ENCODE results near the gene MSX1. TPM values are rescaled to one million over a fixed set of nuclear protein-coding genes. Genes with fewer than 3 reads are reported as not detected.

The MSX1 gene
- total RNA-seq, 4 donors from 2014 or later, result 1.4 to 5.8 (median 3.6) TPM

DNA sequence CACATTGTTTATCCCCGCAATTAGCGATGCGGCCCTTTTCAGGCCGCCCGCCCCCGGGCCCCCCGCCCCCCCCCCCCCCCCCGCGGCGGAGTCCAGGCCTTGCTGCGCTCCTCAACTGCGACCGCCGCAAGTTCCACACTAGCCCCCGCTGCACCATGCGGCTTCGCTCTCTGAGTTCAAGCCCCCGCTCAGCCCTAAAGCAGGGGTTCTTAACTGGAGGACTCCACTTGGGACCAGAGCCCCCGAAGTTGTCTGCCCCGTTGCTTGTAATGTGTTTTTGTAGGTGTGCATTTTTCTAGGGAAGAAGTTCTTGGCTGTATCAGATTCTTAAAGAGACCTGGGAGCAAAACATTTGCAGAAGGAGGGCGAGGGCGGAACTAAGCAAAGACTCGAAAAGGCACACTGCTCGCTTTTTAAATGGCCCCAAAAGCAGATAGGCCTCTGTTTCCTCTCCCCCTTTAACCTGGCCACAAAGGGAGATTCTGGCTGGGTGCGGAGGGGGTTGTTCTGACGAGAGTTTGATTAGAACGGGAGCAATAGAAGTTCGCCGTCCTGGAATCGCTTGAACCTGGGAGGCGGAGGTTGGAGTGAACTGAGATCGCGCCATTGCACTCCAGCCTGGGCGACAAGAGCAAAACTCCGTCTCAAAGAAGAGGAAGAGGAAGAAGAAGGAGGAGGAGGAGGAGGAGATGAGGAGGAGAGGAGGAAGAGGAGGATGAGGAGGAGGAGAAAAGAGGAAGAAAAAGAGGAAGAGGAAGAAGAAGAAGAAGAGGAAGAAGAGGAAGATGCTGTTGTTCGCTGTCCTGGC lies 2.3 kb upstream of the MSX1 start:
- DNase-seq (ENCODE audit: low spot score in 2 of 2), result no peak
- no peak for TF ChIP-seq POLR2A (IDR thresholded peaks at IDR 0.05)
- TF ChIP-seq, protein P1, sequence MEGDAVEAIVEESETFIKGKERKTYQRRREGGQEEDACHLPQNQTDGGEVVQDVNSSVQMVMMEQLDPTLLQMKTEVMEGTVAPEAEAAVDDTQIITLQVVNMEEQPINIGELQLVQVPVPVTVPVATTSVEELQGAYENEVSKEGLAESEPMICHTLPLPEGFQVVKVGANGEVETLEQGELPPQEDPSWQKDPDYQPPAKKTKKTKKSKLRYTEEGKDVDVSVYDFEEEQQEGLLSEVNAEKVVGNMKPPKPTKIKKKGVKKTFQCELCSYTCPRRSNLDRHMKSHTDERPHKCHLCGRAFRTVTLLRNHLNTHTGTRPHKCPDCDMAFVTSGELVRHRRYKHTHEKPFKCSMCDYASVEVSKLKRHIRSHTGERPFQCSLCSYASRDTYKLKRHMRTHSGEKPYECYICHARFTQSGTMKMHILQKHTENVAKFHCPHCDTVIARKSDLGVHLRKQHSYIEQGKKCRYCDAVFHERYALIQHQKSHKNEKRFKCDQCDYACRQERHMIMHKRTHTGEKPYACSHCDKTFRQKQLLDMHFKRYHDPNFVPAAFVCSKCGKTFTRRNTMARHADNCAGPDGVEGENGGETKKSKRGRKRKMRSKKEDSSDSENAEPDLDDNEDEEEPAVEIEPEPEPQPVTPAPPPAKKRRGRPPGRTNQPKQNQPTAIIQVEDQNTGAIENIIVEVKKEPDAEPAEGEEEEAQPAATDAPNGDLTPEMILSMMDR (IDR thresholded peaks at IDR 0.05), result no peak
- H3K4me3 ChIP-seq (ENCODE audit: low read depth, poor library complexity, severe bottlenecking), result no peak overlapping the region
- 40 to 46% methylated on average over 22 of the region's 36 CpGs for WGBS, 2 donors
- intact Hi-C loops (cut with DNase I; ENCODE audit: low total_unique reads), result no loop called here

DNA sequence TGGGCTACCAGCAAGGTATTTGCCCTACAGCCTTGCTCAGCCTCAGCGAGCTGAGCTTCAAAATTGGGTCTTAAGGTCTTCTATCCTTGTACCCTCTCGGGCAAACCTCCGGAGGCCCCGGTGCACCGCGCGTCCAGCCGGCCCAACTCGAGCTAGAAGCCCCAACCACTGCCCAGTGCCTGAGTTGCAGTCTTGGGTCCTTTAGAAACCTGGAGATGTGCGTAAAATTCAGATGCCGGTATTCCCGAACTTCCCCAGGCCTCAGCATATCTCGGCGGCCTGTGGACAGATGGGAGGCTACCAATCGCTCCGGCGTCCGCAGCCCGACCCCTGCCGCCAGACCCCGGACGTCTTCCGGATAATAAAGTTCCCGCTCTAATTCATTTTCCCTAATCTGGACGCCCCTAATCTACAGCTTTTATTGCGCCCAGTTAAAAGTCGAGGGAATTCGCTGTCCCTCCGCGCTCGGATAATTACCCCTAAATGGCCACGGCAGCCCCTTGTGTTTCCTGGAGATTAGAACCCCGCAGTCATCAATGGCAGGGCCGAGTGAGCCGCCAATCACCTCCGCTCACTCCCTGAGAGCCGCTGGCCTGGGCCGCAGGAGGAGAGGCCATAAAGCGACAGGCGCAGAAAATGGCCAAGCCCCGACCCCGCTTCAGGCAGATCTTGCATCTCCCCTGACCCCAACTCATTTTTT lies 1.5 kb upstream of the MSX1 start:
- intact Hi-C loops (cut with DNase I; ENCODE audit: low total_unique reads), result no loop called here
- 44 to 46% methylated on average over 42 of the region's 42 CpGs for WGBS, 2 donors
- no peak for DNase-seq (ENCODE audit: low spot score in 2 of 2)
- no peak overlapping the region for H3K4me3 ChIP-seq (ENCODE audit: low read depth, poor library complexity, severe bottlenecking)
- TF ChIP-seq, protein P1 (IDR thresholded peaks at IDR 0.05), result no peak
- no peak for TF ChIP-seq POLR2A (IDR thresholded peaks at IDR 0.05)

DNA sequence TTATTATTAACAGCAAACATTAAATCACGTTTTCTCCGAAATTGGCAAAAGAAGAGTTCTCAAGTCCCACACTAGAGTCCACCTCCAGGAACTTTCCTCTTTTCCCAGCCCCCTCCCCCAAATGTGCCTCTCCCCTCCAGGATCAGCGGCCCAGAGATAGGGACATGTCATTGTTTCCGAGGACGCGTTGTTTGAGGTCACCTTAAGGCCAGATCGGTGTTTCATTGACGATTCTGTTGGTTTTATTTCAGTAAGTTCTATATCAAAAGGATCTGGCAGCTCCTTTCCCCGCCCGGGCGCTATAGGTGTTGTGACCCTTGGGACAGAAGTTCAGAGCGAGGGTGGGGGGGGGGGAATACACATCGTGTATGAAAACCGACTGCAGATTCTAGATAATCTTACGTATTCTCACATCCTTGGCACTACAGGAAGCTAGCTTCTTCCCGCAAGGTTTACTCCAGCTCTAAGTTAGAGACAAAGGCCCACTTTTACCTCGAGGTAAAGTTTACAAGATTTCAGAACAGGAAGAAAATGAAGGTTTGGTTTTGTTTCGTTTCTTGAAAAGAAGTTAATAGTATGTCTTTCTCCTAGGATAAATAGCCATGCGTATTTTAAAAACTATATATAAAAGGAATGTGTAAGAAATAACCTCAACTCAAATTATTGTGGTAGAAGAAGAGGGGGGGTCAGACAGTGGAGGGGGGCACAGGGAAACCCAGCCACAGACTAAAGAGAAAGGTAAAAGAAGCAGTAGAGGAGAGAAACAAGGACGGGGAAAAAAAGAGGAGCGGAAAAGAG lies 739 bp upstream of the MSX1 start:
- TF ChIP-seq, protein P1 (IDR thresholded peaks at IDR 0.05), result no peak
- no peak for TF ChIP-seq POLR2A (IDR thresholded peaks at IDR 0.05)
- no peak for DNase-seq (ENCODE audit: low spot score in 2 of 2)
- 36 to 38% methylated on average over 21 of the region's 21 CpGs for WGBS, 2 donors
- intact Hi-C loops (cut with DNase I; ENCODE audit: low total_unique reads), result no loop called here
- H3K4me3 ChIP-seq (ENCODE audit: low read depth, poor library complexity, severe bottlenecking), result no peak overlapping the region

DNA sequence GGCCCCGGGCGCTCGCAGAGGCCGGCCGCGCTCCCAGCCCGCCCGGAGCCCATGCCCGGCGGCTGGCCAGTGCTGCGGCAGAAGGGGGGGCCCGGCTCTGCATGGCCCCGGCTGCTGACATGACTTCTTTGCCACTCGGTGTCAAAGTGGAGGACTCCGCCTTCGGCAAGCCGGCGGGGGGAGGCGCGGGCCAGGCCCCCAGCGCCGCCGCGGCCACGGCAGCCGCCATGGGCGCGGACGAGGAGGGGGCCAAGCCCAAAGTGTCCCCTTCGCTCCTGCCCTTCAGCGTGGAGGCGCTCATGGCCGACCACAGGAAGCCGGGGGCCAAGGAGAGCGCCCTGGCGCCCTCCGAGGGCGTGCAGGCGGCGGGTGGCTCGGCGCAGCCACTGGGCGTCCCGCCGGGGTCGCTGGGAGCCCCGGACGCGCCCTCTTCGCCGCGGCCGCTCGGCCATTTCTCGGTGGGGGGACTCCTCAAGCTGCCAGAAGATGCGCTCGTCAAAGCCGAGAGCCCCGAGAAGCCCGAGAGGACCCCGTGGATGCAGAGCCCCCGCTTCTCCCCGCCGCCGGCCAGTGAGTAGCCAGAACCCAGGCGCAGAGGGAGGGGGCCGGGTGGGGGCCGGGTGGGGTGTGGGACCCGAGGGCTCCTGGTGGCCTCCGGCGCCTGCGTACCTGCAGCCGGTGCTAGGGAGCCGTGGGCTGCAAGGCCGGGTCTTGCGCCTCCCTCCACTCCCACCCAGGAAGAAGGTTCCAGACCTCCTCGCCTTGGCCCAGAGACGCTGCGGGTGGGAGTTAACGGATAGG lies 534 bp downstream of the MSX1 start:
- intact Hi-C loops (cut with DNase I; ENCODE audit: low total_unique reads), result no loop called here
- 1 to 2% methylated on average over 25 to 46 of the region's 80 CpGs for WGBS, 2 donors

More for the DNA sequence above, 534 bp downstream of the MSX1 start:
- TF ChIP-seq, protein P1 (IDR thresholded peaks at IDR 0.05), result no peak
- no peak for TF ChIP-seq POLR2A (IDR thresholded peaks at IDR 0.05)
- peak overlapping the region; percentile 57 for H3K4me3 ChIP-seq (ENCODE audit: low read depth, poor library complexity, severe bottlenecking)
- DNase-seq (ENCODE audit: low spot score in 2 of 2), result no peak

Data from lower leg skin (tissue), 4 donors.